T-helper 9 cell (primary cell): ENCODE results near the gene C3orf38.
"Not testable (repeated sequence)": the region's sequence is repeated elsewhere in the genome, so short reads cannot be mapped to it uniquely, and the experiment has no call there.

Experiments
- DNase-seq: peaks from one replicate; pipeline ENCODE4 v3.0.0-alpha.2; 2020
- total RNA-seq, 2 donors: gene quantifications; one replicate each; lab custom pipeline; 2026; lab: John Stamatoyannopoulos, UW

C3orf38 gene
- 49.7 to 61.3 reads per million in 2 donors for total RNA-seq

DNA sequence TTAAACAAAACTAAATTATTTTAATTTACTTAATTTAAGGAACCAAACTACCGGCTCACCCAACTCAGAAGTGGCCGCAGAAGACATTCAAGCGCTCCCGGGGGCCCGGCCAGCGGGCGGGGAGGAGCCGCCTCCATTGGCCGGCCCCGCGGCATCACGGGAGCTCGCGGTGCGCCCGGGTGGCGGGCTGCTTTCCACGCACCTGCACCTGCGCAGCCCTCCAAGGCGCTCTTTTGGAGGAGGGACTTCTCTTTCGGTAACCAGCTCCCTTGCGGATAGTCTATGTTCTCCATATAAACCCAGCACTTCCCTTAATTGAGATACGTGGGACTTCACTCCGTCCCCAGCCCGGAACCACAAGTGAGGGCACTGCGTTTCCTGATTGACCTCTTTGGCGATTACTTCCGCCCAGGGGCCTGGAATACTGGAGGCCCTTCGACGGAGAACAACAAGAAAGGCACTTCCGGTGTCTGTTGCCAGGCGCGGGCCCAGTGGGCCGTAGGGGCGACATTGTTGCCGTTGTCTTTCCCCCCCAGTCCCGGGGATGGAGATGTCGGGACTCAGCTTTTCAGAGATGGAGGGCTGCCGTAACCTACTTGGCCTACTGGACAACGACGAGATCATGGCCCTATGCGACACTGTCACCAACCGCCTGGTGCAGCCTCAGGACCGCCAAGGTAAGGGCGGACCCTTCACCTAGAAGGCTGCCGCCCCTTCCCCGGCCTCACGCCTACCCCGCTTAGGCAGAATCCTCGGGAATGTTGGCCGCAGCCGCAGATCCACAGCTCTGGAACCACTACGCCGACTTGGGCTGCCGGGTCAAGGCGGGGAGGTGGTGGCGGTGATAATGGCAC is at the start of gene C3orf38:
Gene C3orf38, plus strand, starts transcription at position 451 of the 854 bp plus-strand sequence. Its CDS starts 94 bp downstream, at position 545.
- DNase-seq, result peak; percentile 69

DNA sequence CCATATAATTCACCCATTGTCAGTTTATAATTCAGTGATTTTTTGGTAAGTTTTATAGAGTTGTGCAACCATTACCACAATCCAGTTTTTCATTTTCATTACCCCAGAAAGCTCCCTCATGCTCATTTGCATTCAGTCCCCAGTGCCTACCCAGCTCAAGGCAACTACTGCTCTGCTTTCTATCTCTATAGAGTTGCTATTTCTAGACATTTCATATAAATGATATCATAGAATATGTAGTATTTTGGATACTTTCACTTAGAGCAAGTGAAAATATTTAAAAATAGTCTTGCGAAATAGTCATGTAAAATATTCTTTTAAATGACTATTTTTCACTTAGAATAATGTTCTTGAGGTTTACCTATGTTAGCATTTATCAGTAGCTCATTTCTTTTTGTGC is 48.6 kb upstream of the C3orf38 start:
- no peak for DNase-seq

DNA sequence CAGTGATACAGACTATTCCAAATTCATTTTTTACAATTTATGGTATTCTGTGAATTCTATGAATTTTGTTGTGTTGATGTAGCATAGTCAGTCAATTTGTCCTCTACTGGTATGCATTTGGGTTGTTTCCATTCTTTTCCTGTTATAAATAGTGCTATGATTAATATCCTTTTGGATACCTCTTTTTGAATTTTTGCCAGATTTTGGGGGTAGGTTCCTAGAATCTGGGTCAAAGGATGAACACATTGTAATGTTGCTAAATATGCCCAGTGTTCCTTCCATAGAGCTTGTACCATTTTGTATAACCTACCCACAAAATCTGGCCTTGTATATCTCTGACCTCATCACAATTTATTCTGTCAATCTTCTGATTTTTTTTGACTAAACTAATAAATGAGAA is 44.4 kb upstream of the C3orf38 start:
- no peak for DNase-seq

DNA sequence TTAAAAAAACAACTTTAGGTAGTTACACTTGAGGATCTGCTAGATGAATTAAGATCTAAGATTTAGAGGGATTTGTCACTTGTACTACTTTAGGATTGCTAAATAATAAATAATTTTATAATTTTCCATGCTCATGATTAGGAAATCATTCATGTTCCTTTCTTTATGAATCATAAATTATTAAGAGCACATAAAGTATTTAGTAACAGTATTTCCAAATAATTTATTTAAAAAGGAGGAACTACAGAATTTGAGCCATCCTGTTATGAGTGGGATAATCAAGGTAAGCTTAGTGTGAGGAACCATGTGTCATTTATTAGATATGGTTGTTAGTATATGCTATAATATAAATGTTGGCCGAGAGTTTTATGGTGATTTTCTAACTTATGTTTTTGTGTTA is 37.5 kb upstream of the C3orf38 start:
- no peak for DNase-seq

DNA sequence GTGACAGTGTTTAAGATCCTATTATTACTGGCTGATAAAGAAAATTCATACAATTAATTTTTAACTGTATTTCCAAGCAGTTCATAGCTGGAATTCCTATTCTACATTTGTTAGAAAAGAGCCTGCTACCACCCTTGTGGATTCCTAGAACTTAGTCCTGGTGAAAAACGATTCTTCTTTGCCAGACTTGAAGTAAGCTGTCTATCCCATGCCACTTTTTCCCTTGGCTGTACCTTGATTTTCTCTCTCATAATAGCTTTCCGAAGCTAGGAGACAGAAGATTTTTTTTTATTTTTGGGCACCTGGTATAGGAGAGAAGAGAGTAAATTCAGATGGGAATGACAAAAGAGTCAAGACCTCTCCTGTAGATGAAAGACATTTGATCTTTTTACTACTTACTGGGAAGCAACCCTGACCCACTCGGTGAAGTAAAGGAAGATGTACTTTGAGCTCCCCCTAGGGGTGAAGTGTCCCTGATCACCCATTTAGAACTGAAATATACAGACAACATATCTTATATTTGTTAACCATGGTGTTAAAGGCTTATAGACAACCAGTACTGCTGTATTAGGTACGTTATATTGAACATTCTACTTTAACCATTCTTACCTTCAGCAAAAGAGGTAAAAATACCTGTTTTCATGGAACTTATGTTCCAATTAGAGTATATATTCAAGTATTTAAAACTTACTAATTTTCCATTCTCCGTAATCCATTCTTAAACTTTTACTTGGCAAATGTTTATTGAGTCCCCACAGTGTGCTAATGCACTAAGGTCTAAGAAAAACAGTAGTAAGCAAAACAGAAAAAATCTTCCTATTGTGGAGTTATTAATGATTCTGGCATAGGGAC is 36.2 kb upstream of the C3orf38 start:
- peak; percentile 23 for DNase-seq

DNA sequence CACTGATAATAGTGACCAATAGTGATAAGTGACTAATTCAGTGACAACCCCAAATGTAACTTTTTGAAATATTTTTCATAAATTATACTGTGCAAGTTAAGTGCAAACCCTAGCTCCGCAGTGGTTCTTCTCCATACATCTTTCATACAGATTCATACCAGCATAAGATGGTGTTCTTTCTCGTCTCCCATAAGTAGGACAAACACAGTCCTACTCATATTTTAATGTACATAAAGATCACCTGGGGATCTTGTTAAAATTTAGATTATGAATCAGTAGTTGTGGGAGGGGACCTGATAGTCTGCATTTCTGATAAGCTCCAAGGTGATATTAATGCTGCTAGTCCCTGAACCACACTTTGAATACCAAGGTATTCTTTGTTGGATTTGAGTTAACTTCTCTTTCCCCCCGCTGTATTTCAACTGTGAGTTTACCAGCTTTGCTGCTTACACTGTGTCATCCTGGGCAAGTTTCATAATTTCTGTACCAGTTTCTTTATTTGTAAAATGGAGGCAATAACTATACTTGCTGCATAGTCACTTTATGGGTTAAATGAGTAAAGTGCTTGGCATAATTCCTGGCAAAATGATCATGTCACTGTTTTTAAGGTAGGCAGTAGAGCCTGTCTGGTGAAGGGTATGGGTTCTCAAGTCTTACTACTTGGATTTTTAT is 34.7 kb upstream of the C3orf38 start:
- DNase-seq, result no peak

DNA sequence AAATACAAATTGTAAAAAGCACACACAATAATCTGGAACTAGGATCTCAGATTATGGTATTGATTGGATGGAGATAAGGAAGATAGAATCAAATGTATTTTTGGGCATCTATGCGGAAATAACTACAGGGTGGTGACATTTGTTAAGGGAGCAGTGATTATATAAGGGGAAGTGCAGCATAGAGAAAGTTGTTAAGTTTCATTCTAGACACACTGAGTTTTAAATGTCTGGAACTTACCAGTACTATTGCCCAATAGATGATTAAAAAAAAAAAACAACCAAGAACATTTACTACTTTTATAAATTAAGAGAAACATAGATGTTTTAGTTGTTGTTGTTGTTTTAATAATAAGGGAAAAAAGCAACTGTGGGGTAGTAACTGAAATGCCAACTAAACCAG is 32.1 kb upstream of the C3orf38 start:
- DNase-seq, result no peak

DNA sequence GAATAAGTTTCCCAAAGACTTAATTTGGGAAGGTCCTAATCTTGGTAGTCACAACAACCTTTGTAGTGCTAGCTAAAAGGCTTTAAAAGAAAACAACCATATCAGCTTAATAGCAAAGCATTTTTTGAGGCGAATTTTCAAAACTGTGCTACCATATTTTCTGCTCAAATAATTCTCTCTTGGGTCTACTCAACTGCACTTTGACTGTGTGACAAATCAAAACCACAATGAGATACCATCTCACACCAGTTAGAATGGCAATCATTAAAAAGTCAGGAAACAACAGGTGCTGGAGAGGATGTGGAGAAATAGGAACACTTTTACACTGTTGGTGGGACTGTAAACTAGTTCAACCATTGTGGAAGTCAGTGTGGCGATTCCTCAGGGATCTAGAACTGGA is 31.2 kb upstream of the C3orf38 start:
- DNase-seq, result not testable (repeated sequence)

DNA sequence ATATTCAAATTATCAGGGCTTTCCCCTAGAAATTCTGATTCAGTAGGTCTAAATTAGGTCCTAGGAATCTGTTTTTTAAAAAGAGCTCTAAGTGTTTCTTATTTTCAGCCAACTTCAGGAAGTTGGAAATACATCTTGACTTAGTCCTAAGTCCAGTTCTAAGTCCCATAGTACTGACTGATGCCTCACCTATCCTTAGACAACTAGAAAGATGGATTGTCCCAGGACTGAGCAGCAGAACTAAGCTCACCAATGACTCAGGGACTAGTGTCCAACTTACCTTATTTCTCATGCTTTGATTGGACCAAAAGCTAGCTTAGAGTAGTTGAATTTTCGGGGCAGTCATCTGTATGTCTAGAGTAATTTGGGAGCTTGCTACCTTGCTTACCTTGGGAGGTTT is 26.2 kb upstream of the C3orf38 start:
- DNase-seq, result no peak

DNA sequence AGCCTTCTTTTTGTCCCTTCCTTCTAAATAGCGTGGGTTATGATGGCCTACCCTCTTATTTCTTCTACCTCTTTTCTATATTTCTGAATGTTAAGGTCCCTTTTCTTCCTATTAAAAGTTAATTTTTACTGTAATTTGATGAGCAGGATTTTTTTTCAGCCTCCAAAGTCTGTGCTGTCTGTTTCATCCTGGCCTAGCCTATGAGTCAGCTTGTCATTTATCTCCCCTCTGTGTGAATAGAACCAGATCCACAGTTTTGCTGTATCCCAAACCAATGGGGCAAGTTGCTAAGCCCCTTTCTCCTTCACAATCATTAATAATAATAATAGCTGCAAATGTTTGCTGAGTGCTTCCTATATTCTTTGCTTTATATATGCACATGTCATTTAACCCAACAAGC is 18.1 kb upstream of the C3orf38 start:
- DNase-seq, result no peak

DNA sequence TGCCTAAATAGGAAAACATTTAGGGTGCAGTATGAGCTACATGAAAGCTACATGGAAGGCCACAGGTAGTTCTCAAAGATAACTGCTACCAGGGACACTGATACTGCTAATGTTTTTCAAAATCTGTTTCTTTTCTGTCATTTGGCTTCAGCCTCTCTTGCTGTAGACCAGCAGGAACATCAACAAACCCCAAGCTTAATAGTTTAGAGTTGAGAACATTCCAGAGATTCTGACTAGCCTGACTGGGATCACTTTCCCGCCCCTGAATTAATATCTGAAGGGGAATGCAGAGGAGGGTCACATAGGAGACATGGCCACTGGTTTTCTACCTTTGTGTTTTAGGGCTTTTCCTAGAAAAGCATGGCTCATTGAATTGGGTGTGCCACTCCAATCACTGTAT is 16.9 kb upstream of the C3orf38 start:
- DNase-seq, result no peak

DNA sequence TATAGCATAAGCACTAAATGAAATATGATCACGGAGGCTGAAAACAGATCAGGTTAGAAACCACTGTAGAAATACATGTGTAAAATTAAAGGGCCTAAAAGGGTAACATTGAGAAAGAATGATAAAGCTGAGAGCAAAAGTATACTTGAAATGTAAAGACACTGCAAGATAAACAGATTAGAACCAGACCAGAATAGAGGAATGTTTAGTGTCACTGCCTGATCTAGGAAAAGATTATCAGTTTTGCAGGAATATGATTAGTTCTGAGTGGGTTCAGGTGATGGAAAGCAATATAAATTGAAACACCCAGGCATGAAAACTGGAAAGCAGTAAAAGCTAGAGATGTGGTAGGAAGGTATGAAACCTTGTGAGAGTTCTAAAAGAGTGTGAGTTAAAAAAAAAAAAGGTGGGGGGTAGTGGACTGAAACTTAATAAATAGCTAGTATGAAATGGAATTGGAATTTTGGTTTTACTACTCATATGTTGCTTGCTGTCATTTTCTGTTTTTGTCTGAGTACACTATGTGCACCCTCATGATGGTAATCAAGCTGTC is 16.0 kb upstream of the C3orf38 start:
- DNase-seq, result no peak

DNA sequence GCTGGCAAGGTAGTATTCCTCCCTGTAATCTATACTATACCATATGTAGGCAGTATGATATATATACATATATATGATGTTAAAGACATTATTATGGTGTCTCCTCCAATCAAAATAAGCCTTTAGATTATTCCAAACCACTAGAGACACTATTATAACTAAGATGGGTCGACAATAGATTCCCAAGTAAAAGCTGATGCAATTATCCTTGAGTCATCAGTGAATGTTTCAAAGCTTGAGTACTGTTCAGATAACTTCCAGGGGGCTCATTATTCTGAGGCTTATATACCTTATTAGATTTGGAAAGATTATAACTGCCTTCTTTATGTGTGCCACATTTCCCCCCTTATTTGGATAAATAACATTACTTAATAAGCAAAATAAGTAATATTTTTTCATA is 11.9 kb upstream of the C3orf38 start:
- no peak for DNase-seq

DNA sequence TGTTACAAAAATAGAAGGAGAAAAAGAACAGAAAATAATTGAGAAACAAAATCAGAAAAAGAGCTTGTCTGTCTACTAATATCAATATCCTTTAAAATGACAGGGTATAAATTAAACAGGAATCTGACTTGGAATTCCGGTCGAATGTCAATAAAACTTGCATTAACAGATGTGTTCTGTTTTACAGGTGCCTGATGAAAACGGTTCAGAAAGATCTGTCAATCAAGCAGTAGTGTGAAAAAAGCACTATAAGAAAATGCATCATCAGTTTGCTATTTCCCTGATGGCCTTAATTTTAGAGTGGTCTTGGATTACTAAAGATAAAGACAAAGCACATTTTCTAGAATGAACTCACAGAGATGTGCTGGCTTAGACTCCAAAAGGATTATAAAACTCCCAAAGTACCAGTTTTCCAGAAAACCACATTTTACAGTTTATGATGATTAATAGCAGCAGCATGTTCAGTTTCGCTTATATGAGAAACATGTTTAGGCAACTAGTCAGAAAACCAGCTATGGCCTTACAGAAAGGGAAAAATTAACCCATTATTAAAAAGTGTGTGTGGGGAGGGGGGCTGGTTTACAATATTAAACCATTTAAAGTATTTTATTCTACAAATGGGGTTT is 8.2 kb upstream of the C3orf38 start:
- DNase-seq, result no peak

DNA sequence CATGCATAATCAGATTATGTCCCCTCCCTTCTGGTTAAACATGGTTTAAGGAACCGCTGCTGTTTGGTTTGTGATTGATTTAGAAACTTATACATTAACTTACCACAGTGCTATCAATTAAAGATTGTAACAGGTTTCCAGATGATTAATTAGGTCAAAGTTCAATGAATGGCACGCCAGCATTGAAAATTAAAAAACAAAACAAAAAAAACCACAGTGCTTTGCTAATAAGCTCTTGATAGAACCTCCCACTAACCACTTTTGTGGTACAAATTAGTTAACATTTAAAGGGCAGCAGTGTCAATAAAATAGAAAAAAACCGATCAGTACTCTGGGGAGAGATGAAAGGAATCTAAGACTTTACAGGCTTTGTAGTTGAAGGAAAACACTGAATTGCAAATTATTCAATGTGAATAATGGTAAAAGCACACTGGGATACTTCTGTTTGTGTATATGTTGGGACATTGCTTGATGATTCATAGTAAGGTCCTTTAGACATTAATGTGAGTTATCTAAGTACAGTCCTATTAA is 7.6 kb upstream of the C3orf38 start:
- DNase-seq, result no peak

DNA sequence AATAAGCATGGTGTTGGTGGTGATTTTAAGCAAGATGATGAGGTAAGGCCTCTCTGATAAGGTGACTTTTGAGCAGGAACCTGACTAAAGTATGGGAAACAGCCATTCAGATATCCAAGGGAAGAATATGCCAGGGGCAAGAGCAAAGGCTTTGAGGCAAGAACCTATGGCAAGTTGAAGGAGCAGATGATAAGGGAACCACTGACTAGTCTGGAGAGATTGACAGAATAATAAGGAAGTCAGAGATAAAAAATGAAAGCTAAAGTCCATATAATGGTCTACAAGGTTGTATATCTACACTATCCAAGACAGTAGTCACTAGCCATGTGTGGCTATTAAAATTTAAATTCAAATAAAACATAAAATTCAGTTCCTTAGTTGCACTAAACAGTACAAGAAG is 2.5 kb upstream of the C3orf38 start:
- no peak for DNase-seq

DNA sequence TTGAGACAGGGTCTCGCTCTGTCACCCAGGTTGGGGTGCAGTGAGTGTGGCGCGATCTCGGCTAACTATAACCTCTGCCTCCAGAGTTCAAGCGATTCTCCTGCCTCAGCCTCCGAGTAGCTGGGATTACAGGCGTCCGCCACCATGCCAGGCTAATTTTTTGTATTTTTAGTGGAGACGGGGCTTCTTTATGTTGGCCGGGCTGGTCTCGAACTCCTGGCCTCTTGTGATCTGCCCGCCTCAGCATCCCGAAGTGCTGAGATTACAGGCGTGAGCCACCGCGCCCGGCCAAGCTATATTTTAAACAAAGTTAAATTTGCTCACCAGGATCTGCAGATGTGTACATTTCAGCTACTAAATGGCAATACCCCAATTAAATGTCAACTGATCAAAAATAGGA is 1.1 kb upstream of the C3orf38 start:
- no peak for DNase-seq

DNA sequence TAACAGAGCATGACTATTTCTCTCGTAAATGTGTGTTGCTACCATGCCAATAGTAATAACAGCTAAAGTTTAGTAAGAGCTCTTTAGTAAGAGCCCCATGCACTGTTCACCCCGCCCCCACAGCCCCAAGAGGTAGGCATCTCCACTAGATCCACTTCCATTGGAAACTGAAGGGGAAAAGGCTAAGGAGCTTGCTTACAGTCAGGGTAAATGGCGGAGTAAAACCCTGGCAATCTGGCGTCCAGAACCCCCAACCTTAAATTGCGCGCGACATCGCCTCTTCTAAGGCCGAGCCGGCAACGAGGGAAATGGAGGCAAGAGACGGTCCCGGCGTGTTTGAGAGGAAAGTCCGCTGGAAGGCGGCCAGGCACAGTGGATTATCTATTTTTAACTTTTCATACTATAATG is 654 bp upstream of the C3orf38 start:
- DNase-seq, result no peak

DNA sequence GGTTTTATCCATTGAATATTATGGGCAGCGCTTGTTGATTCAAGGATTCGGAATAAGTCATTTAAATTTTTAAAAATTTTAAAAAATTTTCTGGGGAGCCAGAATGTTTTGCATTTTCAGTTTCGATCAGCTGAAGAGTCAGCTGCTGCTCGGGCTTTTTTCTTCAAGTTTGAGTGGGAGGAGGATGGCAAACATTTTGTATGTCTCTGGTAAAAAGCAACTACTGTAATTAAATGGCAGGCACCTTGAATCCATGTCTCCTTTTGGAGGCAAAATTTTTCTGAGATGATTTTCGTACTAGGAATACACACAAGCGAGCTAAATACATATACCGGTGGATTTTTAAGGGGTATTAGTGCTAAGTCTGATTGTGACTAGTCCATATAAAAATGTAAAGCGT is 612 bp downstream of the C3orf38 start:
- no peak for DNase-seq

DNA sequence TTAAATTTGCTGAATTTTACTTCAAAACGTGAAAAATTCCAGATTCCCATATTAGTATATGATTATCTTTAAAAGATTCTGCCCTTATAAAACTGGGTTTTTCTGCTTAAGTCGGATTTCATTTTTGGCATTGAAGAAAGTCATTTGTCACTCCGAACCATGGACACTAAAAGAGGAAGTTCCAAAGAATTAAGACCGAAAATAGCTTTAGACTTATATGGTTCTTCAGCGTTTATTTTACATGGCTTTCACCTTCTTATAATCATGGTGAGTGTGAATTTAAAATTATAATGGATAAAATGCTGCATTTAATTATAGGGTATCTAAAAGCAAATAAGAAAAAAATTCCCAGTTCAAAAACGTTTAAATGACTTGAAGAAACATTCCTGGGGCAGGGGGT is 1.0 kb downstream of the C3orf38 start:
- DNase-seq, result no peak

DNA sequence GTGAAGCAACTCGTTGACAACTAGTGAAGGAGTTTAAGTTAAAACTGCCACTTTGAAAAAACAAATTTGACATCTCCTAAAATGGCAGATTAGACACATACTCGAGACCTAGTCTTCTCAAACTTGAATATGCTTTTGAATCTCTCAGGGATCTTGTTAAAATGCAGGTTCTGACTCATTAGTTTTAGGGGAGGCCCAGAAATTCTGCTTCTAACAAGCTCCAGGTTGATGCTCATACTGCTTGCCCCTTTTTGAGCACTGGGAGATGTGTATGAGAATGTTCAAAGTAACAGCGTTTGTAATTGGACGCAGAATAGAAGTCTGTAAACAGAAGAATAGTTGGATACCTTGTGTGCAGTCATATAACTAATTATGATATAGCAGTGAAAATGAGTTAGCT is 1.6 kb downstream of the C3orf38 start:
- DNase-seq, result no peak

DNA sequence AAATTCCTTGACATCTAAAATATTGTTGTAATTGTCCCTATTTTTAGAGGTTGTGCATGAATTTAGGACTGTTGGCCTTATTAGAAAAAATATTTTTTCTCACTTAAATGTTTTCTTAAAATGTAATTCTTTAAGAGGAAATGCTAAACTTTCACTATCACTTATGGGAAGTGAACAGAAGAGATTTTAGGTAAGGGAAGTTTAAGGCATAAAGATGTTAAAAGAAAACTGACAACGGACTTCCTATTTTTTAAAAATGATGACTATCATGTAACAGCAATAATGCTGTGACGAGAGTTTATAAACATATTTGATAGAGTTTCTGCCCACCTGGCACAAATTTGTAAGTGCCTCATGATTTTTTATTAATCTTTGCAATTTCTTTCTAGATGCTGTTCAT is 3.1 kb downstream of the C3orf38 start:
- no peak for DNase-seq
